HG03457 (cell line): ENCODE data around the gene FGFBP2.
A peak's percentile ranks its signal among the peaks of the same experiment; 100 is the strongest.

Experiments
- ATAC-seq: cut with Tn5 transposase; IDR thresholded peaks from one replicate; pipeline ENCODE4 v1.9.1; 2021; ENCODE audit warnings: moderate number of reproducible peaks; ENCODE audit not compliant: unreplicated experiment

FGFBP2 gene

GRCh38 chr4:15968551-15969300, 5.8 kb upstream of the FGFBP2 start:
- no peak for ATAC-seq

DNA sequence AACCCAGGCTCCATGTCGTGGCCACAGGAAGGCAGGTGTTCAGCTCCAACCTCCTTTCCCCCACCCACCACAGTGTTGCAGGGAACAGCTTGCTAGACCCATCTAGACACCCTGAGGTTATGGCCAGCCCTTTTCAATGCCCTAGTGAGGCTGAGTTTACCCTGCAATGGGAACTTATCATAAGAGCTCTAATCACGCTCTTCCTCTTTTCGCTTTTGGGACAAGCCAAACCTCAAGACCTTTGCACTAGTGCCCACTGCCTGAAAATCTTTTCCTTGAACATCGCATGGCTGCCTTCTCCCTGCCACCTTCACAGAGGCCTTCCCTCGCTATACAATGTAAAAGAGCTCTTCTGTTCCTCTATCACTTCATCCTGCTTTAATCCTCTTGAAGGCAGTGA, 2.4 kb upstream of the FGFBP2 start:
- no peak for ATAC-seq

- ATAC-seq: no peak
Observed at GRCh38 chr4:15964159-15964558, 1.2 kb upstream of the FGFBP2 start.

GRCh38 chr4:15963576-15963975, 601 bp upstream of the FGFBP2 start:
- peak; percentile 66 for ATAC-seq

DNA sequence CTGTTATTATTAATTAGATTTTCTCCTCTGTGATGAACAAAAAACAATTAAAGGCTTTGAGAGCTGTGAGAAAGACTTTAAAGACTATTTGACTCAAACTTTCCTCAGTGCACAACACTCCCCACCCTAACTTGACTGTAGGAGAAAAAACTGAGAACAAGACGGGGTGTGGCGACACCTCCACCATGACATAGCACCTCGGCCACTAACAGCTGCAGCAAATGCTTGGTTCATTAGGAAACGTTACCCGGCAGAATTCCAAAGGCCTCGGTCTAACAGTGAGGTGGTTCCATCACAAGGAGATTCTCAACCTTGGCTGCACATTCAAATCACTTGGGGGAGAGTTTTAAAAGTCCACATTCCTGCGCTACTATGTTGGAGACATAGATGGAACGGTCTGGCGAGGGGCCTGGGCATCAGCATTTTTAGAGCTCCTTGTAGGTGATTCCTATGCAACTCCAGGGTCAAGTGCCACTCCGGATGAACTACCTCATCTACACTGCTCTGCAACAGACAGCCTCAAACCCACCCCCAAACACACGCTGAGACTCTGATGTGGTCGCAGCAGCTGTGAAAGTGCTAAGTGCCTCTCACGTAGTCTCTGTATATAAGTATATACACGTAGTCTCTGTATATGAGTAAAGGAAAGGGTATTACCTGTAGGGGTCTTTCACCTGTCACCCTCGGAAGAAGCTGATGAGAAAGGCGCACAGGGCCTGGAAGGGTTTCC, 1.0 kb downstream of the FGFBP2 start:
- ATAC-seq: no peak

DNA sequence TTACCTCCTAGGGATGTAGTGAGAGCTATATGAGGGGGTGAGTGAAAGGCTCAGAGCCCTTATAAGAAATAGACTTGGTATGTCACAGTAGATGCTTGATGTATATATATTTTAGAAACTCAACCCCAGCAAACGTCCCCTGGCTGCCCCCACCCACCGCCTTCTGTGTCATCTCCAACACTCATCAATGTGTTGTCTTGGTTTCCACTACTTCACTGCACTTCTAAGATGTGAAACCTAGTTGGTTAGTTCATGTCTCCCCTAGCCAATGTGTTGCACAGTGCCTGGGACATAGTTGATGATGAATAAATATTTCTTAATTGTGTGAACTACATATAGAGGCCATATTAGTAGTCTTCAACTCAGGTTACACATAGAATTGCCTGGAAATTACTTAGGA, 4.4 kb downstream of the FGFBP2 start:
- no peak for ATAC-seq

DNA sequence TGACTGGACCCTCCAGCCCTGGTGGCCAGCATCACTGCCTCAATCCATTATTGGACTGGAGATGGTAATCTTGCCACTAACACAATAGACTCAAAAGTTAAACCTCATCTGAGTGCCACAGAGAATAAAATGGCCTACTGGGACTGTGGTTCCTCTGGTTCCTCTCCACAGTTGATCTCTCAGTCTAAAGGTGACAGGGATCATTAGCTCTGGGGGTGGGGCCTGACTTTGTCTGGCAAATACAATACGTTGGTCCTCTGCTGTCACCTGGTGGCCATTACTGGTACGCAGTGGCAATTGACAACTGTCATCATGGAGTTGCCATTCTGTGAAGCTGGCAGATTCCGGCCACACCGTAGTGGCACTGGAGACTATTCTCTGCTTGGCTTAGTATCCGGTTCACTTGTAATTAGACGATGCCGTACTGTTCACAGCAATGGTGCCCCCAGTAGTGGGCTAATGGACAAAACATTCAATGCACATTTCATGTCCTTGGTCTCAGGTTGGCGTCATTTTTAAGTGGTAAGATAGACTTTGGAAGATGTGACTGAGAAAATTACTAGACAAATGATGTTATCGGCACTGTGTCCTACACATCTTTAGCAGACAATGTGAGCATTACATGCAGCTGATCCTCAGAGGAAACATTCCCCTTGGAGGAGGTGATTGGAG, 6.7 kb downstream of the FGFBP2 start:
- peak; percentile 88 for ATAC-seq

GRCh38 chr4:15955670-15956069, 7.3 kb downstream of the FGFBP2 start:
- ATAC-seq: no peak

- ATAC-seq: no peak
Observed at GRCh38 chr4:15953625-15954024, 9.3 kb downstream of the FGFBP2 start.

DNA sequence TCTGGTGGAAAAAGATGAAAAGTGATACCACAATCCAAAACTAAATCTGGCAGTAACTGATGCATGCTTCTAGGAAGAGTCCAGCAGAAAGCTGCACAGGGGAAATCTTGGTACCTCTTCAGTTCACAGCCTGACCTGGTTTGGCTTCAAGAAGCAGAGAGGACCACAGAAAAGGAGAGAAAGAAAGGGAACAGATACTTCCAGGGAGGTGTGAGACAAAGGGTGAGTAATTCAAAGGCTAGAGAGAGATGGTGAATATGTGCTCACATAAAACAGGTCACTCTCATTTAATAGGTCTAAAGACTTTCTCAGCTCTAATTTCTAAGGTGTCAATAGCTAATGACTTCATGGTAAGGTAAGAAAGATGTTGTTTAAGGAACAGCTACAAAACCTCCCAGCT, 11.2 kb downstream of the FGFBP2 start:
- no peak for ATAC-seq

GRCh38 chr4:15948826-15949225, 14.1 kb downstream of the FGFBP2 start:
- no peak for ATAC-seq

DNA sequence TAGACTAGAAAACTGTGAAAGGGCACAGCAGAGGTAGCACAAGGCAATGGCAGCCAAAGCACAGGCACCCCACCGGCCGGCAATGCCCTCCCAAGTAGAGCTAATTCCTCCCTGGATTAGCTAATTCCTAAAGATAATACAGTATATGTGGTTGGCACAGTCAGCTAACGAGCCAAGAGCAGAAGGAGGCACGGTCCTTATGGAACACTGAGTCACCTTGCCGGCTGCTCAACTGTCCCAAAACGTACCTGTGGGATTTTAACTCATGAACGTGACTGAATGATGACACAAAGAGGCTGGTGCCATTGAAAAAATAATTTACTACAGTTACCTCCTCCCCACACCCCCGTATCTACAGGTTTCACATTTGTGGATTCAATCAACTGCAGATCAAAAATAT, 15.3 kb downstream of the FGFBP2 start:
- ATAC-seq: no peak

GRCh38 chr4:15945516-15945915, 17.5 kb downstream of the FGFBP2 start:
- no peak for ATAC-seq

DNA sequence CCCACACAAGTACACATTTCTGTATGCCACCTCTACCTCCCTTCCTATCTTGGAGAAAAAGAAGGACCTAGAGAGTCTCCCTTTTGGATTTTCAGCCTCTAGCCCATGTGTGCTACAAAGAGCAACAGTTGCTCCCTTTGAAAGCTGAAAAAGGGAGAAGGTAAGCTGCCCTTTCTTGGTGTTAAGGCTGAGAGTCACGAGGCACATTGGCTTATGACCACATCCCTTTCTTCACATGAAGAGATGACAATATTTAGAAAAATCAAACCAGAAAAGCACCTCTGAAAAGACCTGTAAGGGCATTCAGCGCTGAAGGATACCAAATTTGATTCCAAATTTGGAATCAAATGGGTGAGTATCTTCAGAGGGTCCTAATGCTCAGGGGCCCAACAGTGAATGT, 18.1 kb downstream of the FGFBP2 start:
- ATAC-seq: no peak

GRCh38 chr4:15942283-15942682, 20.7 kb downstream of the FGFBP2 start:
- no peak for ATAC-seq

DNA sequence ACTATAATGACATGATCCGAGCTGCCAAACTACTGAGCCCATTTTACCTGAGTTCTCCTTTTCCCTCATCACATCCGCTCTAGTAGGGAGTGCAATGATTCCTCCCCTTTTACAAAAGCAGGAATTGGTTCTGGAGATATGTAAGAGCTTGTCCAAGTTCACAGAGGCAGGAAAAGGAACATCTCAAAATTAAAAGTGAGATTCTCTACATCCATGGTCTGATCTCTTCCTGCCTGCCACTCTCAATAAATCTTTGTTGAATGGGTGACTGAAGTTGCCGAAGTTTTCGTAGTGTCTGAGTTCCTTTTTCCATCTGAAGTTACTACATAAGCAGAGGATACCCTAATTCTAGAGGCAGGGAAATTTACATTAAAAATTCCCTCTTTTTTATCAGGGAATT, 24.3 kb downstream of the FGFBP2 start, which contains the start of gene FGFBP1:
Gene FGFBP1, minus strand, starts transcription at position 101 of the 400 bp plus-strand sequence. CDS start 2,108 bp downstream, outside the sequence.
- ATAC-seq: no peak

DNA sequence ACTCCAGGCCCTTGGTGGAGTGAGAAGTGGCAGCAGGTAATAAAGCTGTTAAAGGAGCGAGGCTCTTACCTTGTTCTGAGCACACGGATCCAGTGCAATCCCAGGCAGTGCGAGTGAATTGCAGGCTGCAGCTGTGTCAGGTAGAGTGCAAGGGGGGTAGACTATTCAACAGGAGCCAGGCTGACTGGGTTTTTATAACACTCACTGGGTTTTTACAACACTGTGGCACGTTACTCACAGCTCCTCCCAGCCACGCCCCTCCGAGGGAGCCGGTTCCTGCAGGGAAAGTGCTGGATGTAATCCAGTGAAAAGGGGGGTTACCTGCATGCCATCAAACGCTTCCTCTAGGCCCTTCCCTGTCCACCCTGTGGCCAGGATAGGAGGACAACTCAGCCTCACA, 24.8 kb downstream of the FGFBP2 start:
- no peak for ATAC-seq

DNA sequence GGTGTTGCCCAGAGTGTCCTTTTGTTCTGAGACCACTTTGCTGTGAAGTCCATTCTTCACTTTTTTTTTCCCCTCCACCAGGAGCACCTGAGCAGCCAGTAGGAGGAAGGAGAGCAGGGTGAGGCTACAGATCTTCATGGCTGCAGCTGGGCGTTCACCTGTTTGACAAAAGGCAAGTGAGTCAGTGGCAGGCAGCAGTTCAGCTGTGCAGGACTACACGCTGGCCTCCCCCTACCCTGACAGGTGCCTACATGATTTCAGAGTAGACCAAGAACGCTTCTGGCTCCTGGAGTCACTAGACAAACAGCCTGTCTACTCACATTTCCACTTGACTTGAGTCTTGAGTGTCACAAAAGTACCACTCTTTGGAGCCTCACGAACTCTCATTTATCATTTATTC, 26.5 kb downstream of the FGFBP2 start:
- no peak for ATAC-seq

- ATAC-seq: no peak
Observed at GRCh38 chr4:15935504-15936402, 27.2 kb downstream of the FGFBP2 start.

DNA sequence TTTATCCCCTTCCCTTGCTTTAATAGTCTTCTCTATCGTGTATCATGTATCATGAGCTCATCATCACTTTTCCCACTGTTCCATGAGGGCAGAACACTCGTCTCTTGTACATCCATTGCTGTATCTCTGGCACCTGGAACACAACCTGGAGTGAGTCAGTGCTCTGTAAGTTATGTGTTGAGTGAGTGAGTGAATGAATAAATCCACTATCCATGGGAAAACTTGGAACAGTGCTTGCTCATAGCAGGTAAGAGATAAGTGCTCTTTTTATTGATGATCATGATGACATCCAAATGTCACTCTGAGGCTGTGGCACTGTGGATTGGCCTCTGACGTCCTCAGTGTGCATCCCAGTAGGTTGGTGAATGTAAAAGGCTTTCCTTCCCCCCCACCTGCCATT, 28.7 kb downstream of the FGFBP2 start:
- ATAC-seq: no peak
